ES-I3 (cell line): Measurements from ENCODE around the gene ZC2HC1B.
"Not testable (repeated sequence)": the region's sequence is repeated elsewhere in the genome, so short reads cannot be mapped to it uniquely, and the experiment has no call there.

Source experiments
- H3K36me3 ChIP-seq: 2 replicates; pipeline ENCODE4 v1.6.1; 2013; ENCODE audit warnings: mild to moderate bottlenecking, low read length, control low read depth, moderate library complexity; ENCODE audit not compliant: insufficient read depth
- H3K4me1 ChIP-seq: 2 replicates; pipeline ENCODE4 v1.6.1; 2013; ENCODE audit warnings: mild to moderate bottlenecking, control low read depth, low read length; ENCODE audit not compliant: insufficient read depth
- H3K9ac ChIP-seq: 2 replicates; pipeline ENCODE4 v1.6.1; 2013; ENCODE audit warnings: low read depth, mild to moderate bottlenecking, low read length, moderate library complexity
- H3K9me3 ChIP-seq: 2 replicates; pipeline ENCODE4 v1.6.1; 2013; ENCODE audit warnings: mild to moderate bottlenecking, low read length, moderate library complexity; ENCODE audit not compliant: control insufficient read depth, insufficient read depth

Gene ZC2HC1B

DNA sequence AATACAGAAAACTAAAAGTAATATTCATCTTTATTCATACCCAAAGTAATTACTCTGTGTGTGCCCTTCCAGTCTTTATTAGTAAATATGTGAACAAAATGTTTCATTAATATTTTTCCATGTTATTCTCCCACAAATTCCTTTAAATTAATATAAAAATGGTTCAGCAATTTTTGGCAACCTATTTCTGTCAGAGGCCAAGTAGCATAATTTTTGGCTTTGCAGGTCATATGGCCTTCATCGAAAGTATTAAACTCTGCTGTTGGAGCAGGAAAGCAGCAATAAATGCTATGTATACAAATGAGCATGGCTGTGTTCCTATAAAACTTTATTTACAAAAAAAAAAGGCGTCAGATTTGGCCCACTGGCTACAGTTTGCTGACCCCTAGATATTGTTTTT is 16.1 kb downstream of the ZC2HC1B start:
- H3K9ac ChIP-seq: no peak overlapping the region
- no peaks in the 10 kb centered on the region for H3K36me3 ChIP-seq
- no peaks in the 10 kb centered on the region for H3K4me1 ChIP-seq
- no peaks in the 10 kb centered on the region; the same call in 1 of the 2 replicates for H3K9me3 ChIP-seq

DNA sequence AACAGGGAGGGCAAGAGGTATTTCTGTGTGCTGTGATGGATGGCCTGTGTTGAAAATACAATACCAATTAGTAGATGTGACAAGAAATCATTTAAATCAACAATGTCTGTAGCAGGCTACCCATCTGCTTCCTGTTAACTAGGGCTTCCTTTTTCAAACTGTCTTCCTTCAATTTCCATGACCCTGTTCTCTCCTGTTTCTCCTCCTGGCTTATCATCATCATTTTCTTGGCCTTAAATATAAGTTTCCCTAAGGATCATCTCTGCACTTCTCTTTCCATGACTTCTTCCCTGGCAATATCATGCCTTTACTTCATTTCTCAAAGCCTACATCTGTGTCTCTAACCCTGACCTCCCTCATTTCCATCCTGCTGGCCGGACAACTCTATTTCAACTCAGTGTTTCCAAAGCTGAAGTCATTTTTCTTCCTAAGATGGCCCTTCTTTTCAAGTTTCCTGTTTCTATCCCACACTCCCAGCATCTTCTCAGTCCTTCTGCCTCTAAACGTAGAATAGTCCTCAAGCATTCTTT is 18.2 kb downstream of the ZC2HC1B start:
- Histone ChIP-seq H3K9ac (no peak overlapping the region), H3K9me3 (no peaks in the 10 kb centered on the region), H3K4me1 (no peaks in the 10 kb centered on the region), H3K36me3 (no peaks in the 10 kb centered on the region)

GRCh38 chr6:143884216-143884900 is 20.1 kb downstream of the ZC2HC1B start:
- H3K36me3 ChIP-seq: no peaks in the 10 kb centered on the region
- no peak overlapping the region for H3K9ac ChIP-seq
- H3K4me1 ChIP-seq: no peaks in the 10 kb centered on the region
- no peaks in the 10 kb centered on the region for H3K9me3 ChIP-seq

- no peak overlapping the region for H3K9ac ChIP-seq
These were observed 20.8 kb downstream of the ZC2HC1B start for GRCh38 chr6:143885116-143885515.

DNA sequence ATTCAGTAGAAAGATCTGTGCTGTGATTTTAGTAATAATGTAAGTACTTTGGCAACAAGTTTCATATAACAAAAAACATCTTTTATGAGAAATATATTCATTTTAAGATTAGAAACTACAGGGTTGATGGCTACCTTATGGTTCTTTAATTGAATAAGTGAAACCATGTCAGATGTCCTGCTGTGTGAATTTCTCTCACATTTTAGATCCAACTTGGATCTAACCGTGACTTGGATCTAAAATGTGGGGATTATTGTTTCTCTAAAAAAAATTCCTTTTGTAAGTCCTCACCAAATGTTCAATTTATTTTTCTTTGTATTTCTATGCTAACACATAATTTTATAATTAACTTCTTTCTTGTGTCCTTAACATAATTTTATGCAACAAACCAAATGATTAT is 30.4 kb downstream of the ZC2HC1B start:
- H3K9ac ChIP-seq: no peak overlapping the region
- no peaks in the 10 kb centered on the region for H3K36me3 ChIP-seq
- no peaks in the 10 kb centered on the region for H3K9me3 ChIP-seq
- H3K4me1 ChIP-seq: no peaks in the 10 kb centered on the region

More at GRCh38 chr6:143885116-143885515, 20.8 kb downstream of the ZC2HC1B start:
- Histone ChIP-seq H3K9me3 (no peaks in the 10 kb centered on the region), H3K36me3 (no peaks in the 10 kb centered on the region), H3K4me1 (no peaks in the 10 kb centered on the region)

- no peaks in the 10 kb centered on the region for H3K36me3 ChIP-seq
- H3K4me1 ChIP-seq: no peaks in the 10 kb centered on the region
- no peak overlapping the region for H3K9ac ChIP-seq
- H3K9me3 ChIP-seq: no peaks in the 10 kb centered on the region
These were observed 32.0 kb downstream of the ZC2HC1B start for GRCh38 chr6:143896126-143896860.

GRCh38 chr6:143900358-143900757 is 36.1 kb downstream of the ZC2HC1B start:
- H3K9me3 ChIP-seq: no peaks in the 10 kb centered on the region
- no peak overlapping the region for H3K9ac ChIP-seq
- H3K4me1 ChIP-seq: no peaks in the 10 kb centered on the region
- no peaks in the 10 kb centered on the region for H3K36me3 ChIP-seq

DNA sequence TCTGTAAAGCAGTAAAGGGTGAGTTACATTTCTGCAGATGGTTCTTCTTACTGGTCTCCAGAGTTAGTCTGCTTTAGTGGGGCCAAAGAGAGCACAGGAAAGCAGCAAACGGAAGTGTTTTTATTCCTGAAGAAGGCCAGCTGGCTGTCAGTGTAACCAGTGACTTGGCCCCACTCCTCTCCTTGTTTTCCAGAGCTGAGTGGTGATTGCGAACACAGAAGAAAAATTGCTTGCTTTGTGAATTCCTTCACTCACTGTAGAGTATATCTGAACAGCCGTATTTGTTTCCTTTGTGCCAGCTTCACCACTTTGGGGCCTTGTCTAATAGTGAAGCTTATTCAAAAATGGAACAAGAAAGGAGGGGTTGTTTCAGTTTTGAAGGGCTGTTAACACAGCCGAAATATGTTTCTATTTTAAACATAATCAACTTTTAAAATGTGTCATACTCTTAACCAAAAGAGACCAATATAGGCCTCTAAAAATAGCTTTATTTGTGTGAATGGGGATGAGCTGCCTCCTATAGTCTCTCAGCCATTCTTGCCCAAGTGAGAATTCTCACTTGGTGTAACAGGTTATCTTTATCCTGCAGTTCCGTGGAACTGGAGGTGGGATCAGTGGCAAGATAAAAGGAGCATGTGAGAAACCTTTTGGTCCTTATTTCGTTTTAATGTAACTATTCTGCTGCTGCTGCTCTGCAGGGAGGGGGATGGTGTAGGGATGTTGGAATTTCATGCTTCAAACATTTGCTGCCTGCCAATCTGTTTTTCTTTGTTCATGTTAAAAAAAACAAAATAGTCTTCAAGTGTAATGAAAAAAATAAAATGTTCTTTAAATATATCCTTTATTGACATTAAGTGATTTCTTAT is 37.8 kb downstream of the ZC2HC1B start:
- H3K36me3 ChIP-seq: no peaks in the 10 kb centered on the region
- H3K9me3 ChIP-seq: no peaks in the 10 kb centered on the region
- no peak overlapping the region for H3K9ac ChIP-seq
- no peaks in the 10 kb centered on the region for H3K4me1 ChIP-seq

GRCh38 chr6:143902827-143903226 is 38.6 kb downstream of the ZC2HC1B start:
- H3K4me1 ChIP-seq: no peaks in the 10 kb centered on the region
- no peaks in the 10 kb centered on the region for H3K36me3 ChIP-seq
- no peaks in the 10 kb centered on the region for H3K9me3 ChIP-seq
- no peak overlapping the region for H3K9ac ChIP-seq

GRCh38 chr6:143911028-143911427 is 46.8 kb downstream of the ZC2HC1B start:
- Histone ChIP-seq H3K4me1 (no peaks in the 10 kb centered on the region), H3K36me3 (no peaks in the 10 kb centered on the region), H3K9ac (no peak overlapping the region), H3K9me3 (no peaks in the 10 kb centered on the region; the same call in 1 of the 2 replicates)

GRCh38 chr6:143912671-143913070 is 48.4 kb downstream of the ZC2HC1B start:
- no peaks in the 10 kb centered on the region for H3K4me1 ChIP-seq
- H3K9ac ChIP-seq: no peak overlapping the region
- H3K36me3 ChIP-seq: no peaks in the 10 kb centered on the region
- H3K9me3 ChIP-seq: no peaks in the 10 kb centered on the region; the same call in 1 of the 2 replicates

DNA sequence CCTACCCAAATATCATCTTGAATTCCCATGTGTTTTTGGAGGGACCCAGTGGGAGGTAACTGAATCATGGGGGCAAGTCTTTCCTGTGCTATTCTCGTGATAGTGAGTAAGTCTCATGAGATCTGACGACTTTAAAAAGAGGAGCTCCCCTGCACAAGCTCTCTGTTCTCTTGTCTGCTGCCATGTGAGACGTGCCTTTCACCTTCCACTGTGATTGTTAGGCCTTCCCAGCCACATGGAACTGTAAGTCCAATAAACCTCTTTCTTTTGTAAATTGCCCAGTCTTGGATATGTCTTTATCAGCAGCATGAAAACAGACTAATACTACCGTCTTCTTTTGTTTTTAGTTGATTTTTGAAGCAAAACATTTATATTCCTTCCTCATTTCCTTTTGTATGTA is 52.8 kb downstream of the ZC2HC1B start:
- not testable (repeated sequence) for H3K9ac ChIP-seq, H3K9me3 ChIP-seq, H3K36me3 ChIP-seq, H3K4me1 ChIP-seq

- no peaks in the 10 kb centered on the region; the same call in 1 of the 2 replicates for H3K9me3 ChIP-seq
- H3K4me1 ChIP-seq: no peaks in the 10 kb centered on the region
- H3K9ac ChIP-seq: no peak overlapping the region
- no peaks in the 10 kb centered on the region for H3K36me3 ChIP-seq
These were observed 64.6 kb downstream of the ZC2HC1B start for GRCh38 chr6:143928853-143929252.

- Histone ChIP-seq H3K9ac (no peak overlapping the region), H3K36me3 (no peaks in the 10 kb centered on the region), H3K9me3 (no peaks in the 10 kb centered on the region; the same call in 1 of the 2 replicates)
These were observed 65.7 kb downstream of the ZC2HC1B start for GRCh38 chr6:143929975-143930374.

More at GRCh38 chr6:143929975-143930374, 65.7 kb downstream of the ZC2HC1B start:
- no peaks in the 10 kb centered on the region for H3K4me1 ChIP-seq
